SJCRH30 (cell line): Measurements from ENCODE around the gene PAFAH1B1. TPM values are rescaled to one million over a fixed set of nuclear protein-coding genes. Genes with fewer than 3 reads are reported as not detected.

ENCODE experiments used
- DNase-seq, 2 experiments: peaks; one replicate each; pipeline ENCODE4 v3.0.0-alpha.2; 2015 to 2020
- H3K27ac ChIP-seq: fragments of 250-450 bp; sonication (Bioruptor Pico); 2 replicates; pipeline ENCODE4 v1.5.1; 2020; ENCODE audit warnings: mild to moderate bottlenecking, moderate library complexity
- H3K27me3 ChIP-seq: fragments of 250-450 bp; sonication (Bioruptor Pico); 2 replicates; pipeline ENCODE4 v1.5.1; 2020; ENCODE audit warnings: mild to moderate bottlenecking, moderate library complexity
- H3K36me3 ChIP-seq: fragments of 250-450 bp; sonication (Bioruptor Pico); 2 replicates; pipeline ENCODE4 v1.5.1; 2020; ENCODE audit warnings: mild to moderate bottlenecking, moderate library complexity
- H3K4me1 ChIP-seq: fragments of 250-450 bp; sonication (Bioruptor Pico); 2 replicates; pipeline ENCODE4 v1.5.1; 2020; ENCODE audit warnings: mild to moderate bottlenecking, moderate library complexity
- H3K4me3 ChIP-seq: fragments of 250-450 bp; sonication (Bioruptor Pico); 2 replicates; pipeline ENCODE4 v1.5.1; 2020; ENCODE audit warnings: mild to moderate bottlenecking, moderate library complexity
- H3K9me3 ChIP-seq: fragments of 250-450 bp; sonication (Bioruptor Pico); replicated peaks from 2 replicates; pipeline ENCODE4 v1.5.1; 2020; ENCODE audit warnings: mild to moderate bottlenecking, moderate library complexity
- total RNA-seq: library from RNA; depleted of rRNA; stranded (reverse); fragments of >200 nt; shearing (Covaris generic); gene quantifications from 2 replicates; pipeline ENCODE4 v1.2.3, GENCODE V29; 2014; rRNA removed

The PAFAH1B1 gene
- total RNA-seq, 1 experiment from 2014 or later, result 60.6 TPM

GRCh38 chr17:2718150-2718938, 124.9 kb downstream of the PAFAH1B1 start:
- no peaks in the 10 kb centered on the region for H3K36me3 ChIP-seq
- no peak for DNase-seq
- H3K27ac ChIP-seq, result no peak overlapping the region
- H3K9me3 ChIP-seq, result no peaks in the 10 kb centered on the region
- no peak overlapping the region for H3K4me3 ChIP-seq
- no peaks in the 10 kb centered on the region for H3K4me1 ChIP-seq
- H3K27me3 ChIP-seq, result no peaks in the 10 kb centered on the region

- Histone ChIP-seq H3K4me1 (no peaks in the 10 kb centered on the region), H3K27ac (no peak overlapping the region), H3K27me3 (no peaks in the 10 kb centered on the region), H3K9me3 (no peaks in the 10 kb centered on the region), H3K36me3 (no peaks in the 10 kb centered on the region), H3K4me3 (no peak overlapping the region)
- no peak for DNase-seq
Measured at GRCh38 chr17:2719861-2720260, 126.4 kb downstream of the PAFAH1B1 start.

- no peaks in the 10 kb centered on the region for H3K4me1 ChIP-seq
- no peak overlapping the region for H3K27ac ChIP-seq
- H3K36me3 ChIP-seq, result no peaks in the 10 kb centered on the region
- H3K9me3 ChIP-seq, result no peaks in the 10 kb centered on the region
- no peak overlapping the region for H3K4me3 ChIP-seq
- no peaks in the 10 kb centered on the region for H3K27me3 ChIP-seq
- no peak for DNase-seq
Measured at GRCh38 chr17:2721603-2722002, 128.1 kb downstream of the PAFAH1B1 start.

- no peak overlapping the region for H3K4me3 ChIP-seq
- no peaks in the 10 kb centered on the region for H3K36me3 ChIP-seq
- no peaks in the 10 kb centered on the region for H3K9me3 ChIP-seq
- H3K4me1 ChIP-seq, result no peaks in the 10 kb centered on the region
- no peaks in the 10 kb centered on the region for H3K27me3 ChIP-seq
- no peak overlapping the region for H3K27ac ChIP-seq
- DNase-seq, result no peak
Measured at GRCh38 chr17:2722611-2723010, 129.2 kb downstream of the PAFAH1B1 start.

GRCh38 chr17:2723505-2723996, 130.1 kb downstream of the PAFAH1B1 start:
- Histone ChIP-seq H3K36me3 (no peaks in the 10 kb centered on the region), H3K4me1 (no peaks in the 10 kb centered on the region), H3K27ac (no peak overlapping the region), H3K4me3 (no peak overlapping the region), H3K9me3 (no peaks in the 10 kb centered on the region), H3K27me3 (no peaks in the 10 kb centered on the region)
- DNase-seq, result no peak

- Histone ChIP-seq H3K36me3 (no peaks in the 10 kb centered on the region), H3K4me1 (no peaks in the 10 kb centered on the region), H3K27me3 (no peaks in the 10 kb centered on the region), H3K9me3 (no peaks in the 10 kb centered on the region), H3K4me3 (no peak overlapping the region), H3K27ac (no peak overlapping the region)
- no peak for DNase-seq
Measured at GRCh38 chr17:2723997-2724783, 130.7 kb downstream of the PAFAH1B1 start.

- Histone ChIP-seq H3K4me3 (no peak overlapping the region), H3K36me3 (no peaks in the 10 kb centered on the region), H3K27ac (no peak overlapping the region), H3K9me3 (no peaks in the 10 kb centered on the region), H3K27me3 (no peaks in the 10 kb centered on the region), H3K4me1 (no peaks in the 10 kb centered on the region)
- no peak for DNase-seq
Measured at GRCh38 chr17:2724784-2725164, 131.3 kb downstream of the PAFAH1B1 start.

- no peaks in the 10 kb centered on the region for H3K9me3 ChIP-seq
- no peaks in the 10 kb centered on the region for H3K27me3 ChIP-seq
- no peak for DNase-seq
- H3K36me3 ChIP-seq, result no peaks in the 10 kb centered on the region
- H3K4me1 ChIP-seq, result no peaks in the 10 kb centered on the region
- no peak overlapping the region for H3K27ac ChIP-seq
- H3K4me3 ChIP-seq, result no peak overlapping the region
Measured at GRCh38 chr17:2730764-2731353, 137.4 kb downstream of the PAFAH1B1 start.

GRCh38 chr17:2731807-2732206, 138.4 kb downstream of the PAFAH1B1 start:
- no peaks in the 10 kb centered on the region for H3K27me3 ChIP-seq
- H3K4me3 ChIP-seq, result no peak overlapping the region
- H3K27ac ChIP-seq, result no peak overlapping the region
- no peaks in the 10 kb centered on the region for H3K9me3 ChIP-seq
- H3K36me3 ChIP-seq, result no peaks in the 10 kb centered on the region
- DNase-seq, result no peak
- no peaks in the 10 kb centered on the region for H3K4me1 ChIP-seq

GRCh38 chr17:2734939-2735338, 141.5 kb downstream of the PAFAH1B1 start:
- Histone ChIP-seq H3K27ac (no peak overlapping the region), H3K36me3 (no peaks in the 10 kb centered on the region), H3K9me3 (no peaks in the 10 kb centered on the region), H3K4me3 (no peak overlapping the region), H3K4me1 (no peaks in the 10 kb centered on the region), H3K27me3 (no peaks in the 10 kb centered on the region)
- DNase-seq, result no peak

Other genes starting within 250 kb of the PAFAH1B1 start
- gene MNT, start 192.6 kb upstream of the PAFAH1B1 start, total RNA-seq, result 8.7 and 10.1 TPM in 2 replicates
- 29.9 and 33.6 TPM in 2 replicates for gene METTL16, start 81.8 kb upstream of the PAFAH1B1 start, total RNA-seq
- gene CLUH, start 118.1 kb downstream of the PAFAH1B1 start, total RNA-seq, result 33.9 and 42.5 TPM in 2 replicates
- not detected in 2 replicates for gene CCDC92B, start 156.0 kb downstream of the PAFAH1B1 start, total RNA-seq
- 6.0 and 7.4 TPM in 2 replicates for gene RAP1GAP2, start 202.8 kb downstream of the PAFAH1B1 start, total RNA-seq